HG02759 (cell line): ENCODE data around the gene WDR18.

Experiments
- ATAC-seq: cut with Tn5 transposase; IDR thresholded peaks from one replicate; pipeline ENCODE4 v1.9.1; 2021; ENCODE audit warnings: mild to moderate bottlenecking, moderate library complexity; ENCODE audit not compliant: unreplicated experiment

WDR18 gene

GRCh38 chr19:991174-991931 lies 7.2 kb downstream of the WDR18 start:
- no peak for ATAC-seq

GRCh38 chr19:991932-992669 lies 8.0 kb downstream of the WDR18 start:
- no peak for ATAC-seq

GRCh38 chr19:992670-993055 lies 8.5 kb downstream of the WDR18 start:
- ATAC-seq, result no peak

GRCh38 chr19:993361-993830 lies 9.3 kb downstream of the WDR18 start:
- no peak for ATAC-seq

- no peak for ATAC-seq
Observed at GRCh38 chr19:993831-994393, 9.8 kb downstream of the WDR18 start.

- no peak for ATAC-seq
Observed at GRCh38 chr19:994516-994915, 10.4 kb downstream of the WDR18 start.

- ATAC-seq, result no peak
Observed at GRCh38 chr19:995051-995827, 11.1 kb downstream of the WDR18 start.

GRCh38 chr19:996051-996838 lies 12.1 kb downstream of the WDR18 start:
- ATAC-seq, result no peak

GRCh38 chr19:998064-998463 lies 13.9 kb downstream of the WDR18 start:
- no peak for ATAC-seq

- no peak for ATAC-seq
Observed at GRCh38 chr19:999379-999719, 15.2 kb downstream of the WDR18 start.

- ATAC-seq, result no peak
Observed at GRCh38 chr19:1000095-1000494, 15.9 kb downstream of the WDR18 start, which contains the start of gene GRIN3B. TSS of gene GRIN3B (plus strand) at chr19:1000419. CDS start at chr19:1000438, 19 bp downstream.

GRCh38 chr19:1000591-1001537 lies 16.7 kb downstream of the WDR18 start:
- ATAC-seq, result no peak

- no peak for ATAC-seq
Observed at GRCh38 chr19:1001538-1002166, 17.5 kb downstream of the WDR18 start.

GRCh38 chr19:1002600-1002999 lies 18.5 kb downstream of the WDR18 start:
- ATAC-seq, result no peak

- ATAC-seq, result no peak
Observed at GRCh38 chr19:1003283-1003682, 19.1 kb downstream of the WDR18 start.

GRCh38 chr19:1004204-1004802 lies 20.2 kb downstream of the WDR18 start:
- ATAC-seq, result no peak

- ATAC-seq, result no peak
Observed at GRCh38 chr19:1004803-1005664, 20.9 kb downstream of the WDR18 start.
